ENCODE results near the gene FAM180B. TPM values are rescaled to one million over a fixed set of nuclear protein-coding genes. Genes with fewer than 3 reads are reported as not detected.

FAM180B gene
- total RNA-seq, 1 experiment from 2014 or later = 0.28 TPM

DNA sequence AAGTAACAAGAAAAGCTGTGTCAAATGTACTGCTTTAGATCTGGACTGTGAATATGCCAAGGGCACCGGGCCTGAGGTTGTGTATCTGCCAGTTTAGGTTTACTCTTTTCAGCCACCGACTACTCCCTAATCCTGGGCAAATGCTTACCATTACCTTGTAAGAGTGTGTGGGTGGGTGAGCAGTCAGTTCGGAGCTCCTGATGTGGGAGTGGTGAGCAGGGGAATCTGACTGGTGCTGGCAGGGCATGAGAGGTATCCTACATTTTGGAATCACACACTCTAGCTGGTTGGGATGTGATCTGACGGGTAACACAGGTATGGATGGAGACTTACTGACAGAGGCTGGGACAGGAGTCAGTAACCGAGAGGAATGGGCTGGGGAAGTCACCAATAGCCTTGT lies 2.6 kb upstream of the FAM180B start:
- no peaks in the 10 kb centered on the region for H3K9me3 Mint-ChIP-seq
- no peak for DNase-seq (ENCODE audit: low spot score)
- H3K27me3 Mint-ChIP-seq (ENCODE audit: low read depth) = peaks cover 3% of the 10 kb centered on the region
- peaks cover 6% of the 10 kb centered on the region for H3K4me1 Mint-ChIP-seq
- H3K27ac Mint-ChIP-seq = peak overlapping the region; percentile 30; the same call in 1 of the 2 replicates
- CTCF ChIA-PET = interaction anchor here (0.7 to 1.3 kb wide), 2 partner anchors 31 to 129 kb away, joined by 3 read pairs; no protein-coding TSS in a partner anchor
- POLR2A ChIA-PET = no interaction called here
- peaks cover 44% of the 10 kb centered on the region for H3K36me3 Mint-ChIP-seq
- no peak for TF ChIP-seq FOXK1 (CRISPR knock-in tag; IDR thresholded peaks at IDR 0.05)
- no peak for TF ChIP-seq CREM (CRISPR knock-in tag; IDR thresholded peaks at IDR 0.05)
- TF ChIP-seq IRF2 (CRISPR knock-in tag; IDR thresholded peaks at IDR 0.05; ENCODE audit: borderline replicate concordance, low read depth) = no peak
- no peak for TF ChIP-seq CBFB (CRISPR knock-in tag; IDR thresholded peaks at IDR 0.05; ENCODE audit: low read depth)
- TF ChIP-seq ATF1 (CRISPR knock-in tag; IDR thresholded peaks at IDR 0.05) = no peak
- TF ChIP-seq TCF7 (CRISPR knock-in tag; IDR thresholded peaks at IDR 0.05; ENCODE audit: low read depth) = no peak
- TF ChIP-seq NR3C1 (CRISPR knock-in tag; conservative IDR thresholded peaks at IDR 0.05; ENCODE audit: low read depth) = no peak
- TF ChIP-seq, protein P1, sequence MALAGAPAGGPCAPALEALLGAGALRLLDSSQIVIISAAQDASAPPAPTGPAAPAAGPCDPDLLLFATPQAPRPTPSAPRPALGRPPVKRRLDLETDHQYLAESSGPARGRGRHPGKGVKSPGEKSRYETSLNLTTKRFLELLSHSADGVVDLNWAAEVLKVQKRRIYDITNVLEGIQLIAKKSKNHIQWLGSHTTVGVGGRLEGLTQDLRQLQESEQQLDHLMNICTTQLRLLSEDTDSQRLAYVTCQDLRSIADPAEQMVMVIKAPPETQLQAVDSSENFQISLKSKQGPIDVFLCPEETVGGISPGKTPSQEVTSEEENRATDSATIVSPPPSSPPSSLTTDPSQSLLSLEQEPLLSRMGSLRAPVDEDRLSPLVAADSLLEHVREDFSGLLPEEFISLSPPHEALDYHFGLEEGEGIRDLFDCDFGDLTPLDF (CRISPR knock-in tag; IDR thresholded peaks at IDR 0.05) = no peak
- TF ChIP-seq, protein P2, sequence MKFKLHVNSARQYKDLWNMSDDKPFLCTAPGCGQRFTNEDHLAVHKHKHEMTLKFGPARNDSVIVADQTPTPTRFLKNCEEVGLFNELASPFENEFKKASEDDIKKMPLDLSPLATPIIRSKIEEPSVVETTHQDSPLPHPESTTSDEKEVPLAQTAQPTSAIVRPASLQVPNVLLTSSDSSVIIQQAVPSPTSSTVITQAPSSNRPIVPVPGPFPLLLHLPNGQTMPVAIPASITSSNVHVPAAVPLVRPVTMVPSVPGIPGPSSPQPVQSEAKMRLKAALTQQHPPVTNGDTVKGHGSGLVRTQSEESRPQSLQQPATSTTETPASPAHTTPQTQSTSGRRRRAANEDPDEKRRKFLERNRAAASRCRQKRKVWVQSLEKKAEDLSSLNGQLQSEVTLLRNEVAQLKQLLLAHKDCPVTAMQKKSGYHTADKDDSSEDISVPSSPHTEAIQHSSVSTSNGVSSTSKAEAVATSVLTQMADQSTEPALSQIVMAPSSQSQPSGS (CRISPR knock-in tag; IDR thresholded peaks at IDR 0.05; ENCODE audit: borderline replicate concordance, low read depth) = no peak
- no peak for TF ChIP-seq JAZF1 (CRISPR knock-in tag; IDR thresholded peaks at IDR 0.05)
- ATAC-seq = no peak
- H3K4me3 Mint-ChIP-seq = no peak overlapping the region

DNA sequence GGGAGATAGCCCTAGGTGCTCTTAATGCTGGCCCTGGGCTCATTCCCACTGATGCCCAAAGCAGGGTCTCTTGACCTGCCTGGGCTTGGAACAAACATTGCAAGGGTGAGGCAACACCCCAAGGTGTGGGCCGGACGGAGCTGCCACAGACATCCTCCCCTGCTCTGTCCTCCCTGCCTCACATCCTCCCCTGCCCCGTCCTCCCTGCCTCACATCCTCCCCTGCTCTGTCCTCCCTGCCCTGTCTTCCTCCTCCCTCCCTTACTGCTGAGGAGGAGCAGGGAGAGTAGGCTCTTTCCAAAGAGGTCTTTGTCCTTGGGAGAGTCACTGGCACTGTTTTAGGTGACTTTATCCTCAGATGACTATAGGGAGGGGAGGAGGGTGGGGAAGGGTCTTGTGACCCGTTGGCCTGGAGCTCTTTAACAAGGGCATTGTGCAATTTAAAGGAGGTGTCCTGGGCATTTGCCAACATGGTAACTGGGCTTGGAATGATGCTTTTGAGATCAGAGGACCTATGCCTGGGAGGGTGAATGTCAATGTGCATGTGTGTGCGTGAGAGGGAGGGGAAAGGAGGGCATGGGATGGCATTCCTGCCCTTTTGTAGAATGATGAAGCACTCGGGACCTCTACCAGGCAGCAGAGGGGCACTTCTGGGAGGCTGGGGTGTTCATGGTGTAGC lies 700 bp downstream of the FAM180B start:
- no peak for DNase-seq (ENCODE audit: low spot score)
- H3K4me1 Mint-ChIP-seq = peaks cover 9% of the 10 kb centered on the region
- H3K27ac Mint-ChIP-seq = no peak overlapping the region; the same call in 1 of the 2 replicates
- POLR2A ChIA-PET = no interaction called here
- H3K9me3 Mint-ChIP-seq = no peaks in the 10 kb centered on the region
- CTCF ChIA-PET = interaction anchor here (0.5 to 1.0 kb wide), 2 partner anchors 34 to 45 kb away, joined by 4 to 6 read pairs; no protein-coding TSS in a partner anchor
- peaks cover 29% of the 10 kb centered on the region for H3K27me3 Mint-ChIP-seq (ENCODE audit: low read depth)
- ATAC-seq = no peak
- H3K4me3 Mint-ChIP-seq = no peak overlapping the region
- peaks cover 28% of the 10 kb centered on the region for H3K36me3 Mint-ChIP-seq
- no peak for TF ChIP-seq GTF2I (CRISPR knock-in tag; conservative IDR thresholded peaks at IDR 0.05)
- TF ChIP-seq ZNF423 (CRISPR knock-in tag; IDR thresholded peaks at IDR 0.05) = no peak
- TF ChIP-seq, protein P3, sequence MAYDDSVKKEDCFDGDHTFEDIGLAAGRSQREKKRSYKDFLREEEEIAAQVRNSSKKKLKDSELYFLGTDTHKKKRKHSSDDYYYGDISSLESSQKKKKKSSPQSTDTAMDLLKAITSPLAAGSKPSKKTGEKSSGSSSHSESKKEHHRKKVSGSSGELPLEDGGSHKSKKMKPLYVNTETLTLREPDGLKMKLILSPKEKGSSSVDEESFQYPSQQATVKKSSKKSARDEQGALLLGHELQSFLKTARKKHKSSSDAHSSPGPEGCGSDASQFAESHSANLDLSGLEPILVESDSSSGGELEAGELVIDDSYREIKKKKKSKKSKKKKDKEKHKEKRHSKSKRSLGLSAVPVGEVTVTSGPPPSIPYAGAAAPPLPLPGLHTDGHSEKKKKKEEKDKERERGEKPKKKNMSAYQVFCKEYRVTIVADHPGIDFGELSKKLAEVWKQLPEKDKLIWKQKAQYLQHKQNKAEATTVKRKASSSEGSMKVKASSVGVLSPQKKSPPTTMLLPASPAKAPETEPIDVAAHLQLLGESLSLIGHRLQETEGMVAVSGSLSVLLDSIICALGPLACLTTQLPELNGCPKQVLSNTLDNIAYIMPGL (CRISPR knock-in tag; IDR thresholded peaks at IDR 0.05) = no peak
- TF ChIP-seq, protein P4, sequence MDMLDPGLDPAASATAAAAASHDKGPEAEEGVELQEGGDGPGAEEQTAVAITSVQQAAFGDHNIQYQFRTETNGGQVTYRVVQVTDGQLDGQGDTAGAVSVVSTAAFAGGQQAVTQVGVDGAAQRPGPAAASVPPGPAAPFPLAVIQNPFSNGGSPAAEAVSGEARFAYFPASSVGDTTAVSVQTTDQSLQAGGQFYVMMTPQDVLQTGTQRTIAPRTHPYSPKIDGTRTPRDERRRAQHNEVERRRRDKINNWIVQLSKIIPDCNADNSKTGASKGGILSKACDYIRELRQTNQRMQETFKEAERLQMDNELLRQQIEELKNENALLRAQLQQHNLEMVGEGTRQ (CRISPR knock-in tag; IDR thresholded peaks at IDR 0.05) = no peak
- TF ChIP-seq, protein P5, sequence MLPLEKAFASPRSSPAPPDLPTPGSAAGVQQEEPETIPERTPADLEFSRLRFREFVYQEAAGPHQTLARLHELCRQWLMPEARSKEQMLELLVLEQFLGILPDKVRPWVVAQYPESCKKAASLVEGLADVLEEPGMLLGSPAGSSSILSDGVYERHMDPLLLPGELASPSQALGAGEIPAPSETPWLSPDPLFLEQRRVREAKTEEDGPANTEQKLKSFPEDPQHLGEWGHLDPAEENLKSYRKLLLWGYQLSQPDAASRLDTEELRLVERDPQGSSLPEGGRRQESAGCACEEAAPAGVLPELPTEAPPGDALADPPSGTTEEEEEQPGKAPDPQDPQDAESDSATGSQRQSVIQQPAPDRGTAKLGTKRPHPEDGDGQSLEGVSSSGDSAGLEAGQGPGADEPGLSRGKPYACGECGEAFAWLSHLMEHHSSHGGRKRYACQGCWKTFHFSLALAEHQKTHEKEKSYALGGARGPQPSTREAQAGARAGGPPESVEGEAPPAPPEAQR (CRISPR knock-in tag; IDR thresholded peaks at IDR 0.05) = no peak
- TF ChIP-seq, protein P6, sequence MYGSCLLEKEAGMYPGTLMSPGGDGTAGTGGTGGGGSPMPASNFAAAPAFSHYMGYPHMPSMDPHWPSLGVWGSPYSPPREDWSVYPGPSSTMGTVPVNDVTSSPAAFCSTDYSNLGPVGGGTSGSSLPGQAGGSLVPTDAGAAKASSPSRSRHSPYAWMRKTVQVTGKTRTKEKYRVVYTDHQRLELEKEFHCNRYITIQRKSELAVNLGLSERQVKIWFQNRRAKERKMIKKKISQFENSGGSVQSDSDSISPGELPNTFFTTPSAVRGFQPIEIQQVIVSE (CRISPR knock-in tag; IDR thresholded peaks at IDR 0.05; ENCODE audit: borderline replicate concordance) = no peak
- TF ChIP-seq TCF7 (CRISPR knock-in tag; IDR thresholded peaks at IDR 0.05; ENCODE audit: low read depth) = no peak
- TF ChIP-seq MXD4 (CRISPR knock-in tag; IDR thresholded peaks at IDR 0.05; ENCODE audit: borderline replicate concordance) = no peak
- TF ChIP-seq, protein P7, sequence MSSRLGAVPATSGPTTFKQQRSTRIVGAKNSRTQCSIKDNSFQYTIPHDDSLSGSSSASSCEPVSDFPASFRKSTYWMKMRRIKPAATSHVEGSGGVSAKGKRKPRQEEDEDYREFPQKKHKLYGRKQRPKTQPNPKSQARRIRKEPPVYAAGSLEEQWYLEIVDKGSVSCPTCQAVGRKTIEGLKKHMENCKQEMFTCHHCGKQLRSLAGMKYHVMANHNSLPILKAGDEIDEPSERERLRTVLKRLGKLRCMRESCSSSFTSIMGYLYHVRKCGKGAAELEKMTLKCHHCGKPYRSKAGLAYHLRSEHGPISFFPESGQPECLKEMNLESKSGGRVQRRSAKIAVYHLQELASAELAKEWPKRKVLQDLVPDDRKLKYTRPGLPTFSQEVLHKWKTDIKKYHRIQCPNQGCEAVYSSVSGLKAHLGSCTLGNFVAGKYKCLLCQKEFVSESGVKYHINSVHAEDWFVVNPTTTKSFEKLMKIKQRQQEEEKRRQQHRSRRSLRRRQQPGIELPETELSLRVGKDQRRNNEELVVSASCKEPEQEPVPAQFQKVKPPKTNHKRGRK (CRISPR knock-in tag; IDR thresholded peaks at IDR 0.05; ENCODE audit: borderline replicate concordance) = no peak
- TF ChIP-seq, protein P8, sequence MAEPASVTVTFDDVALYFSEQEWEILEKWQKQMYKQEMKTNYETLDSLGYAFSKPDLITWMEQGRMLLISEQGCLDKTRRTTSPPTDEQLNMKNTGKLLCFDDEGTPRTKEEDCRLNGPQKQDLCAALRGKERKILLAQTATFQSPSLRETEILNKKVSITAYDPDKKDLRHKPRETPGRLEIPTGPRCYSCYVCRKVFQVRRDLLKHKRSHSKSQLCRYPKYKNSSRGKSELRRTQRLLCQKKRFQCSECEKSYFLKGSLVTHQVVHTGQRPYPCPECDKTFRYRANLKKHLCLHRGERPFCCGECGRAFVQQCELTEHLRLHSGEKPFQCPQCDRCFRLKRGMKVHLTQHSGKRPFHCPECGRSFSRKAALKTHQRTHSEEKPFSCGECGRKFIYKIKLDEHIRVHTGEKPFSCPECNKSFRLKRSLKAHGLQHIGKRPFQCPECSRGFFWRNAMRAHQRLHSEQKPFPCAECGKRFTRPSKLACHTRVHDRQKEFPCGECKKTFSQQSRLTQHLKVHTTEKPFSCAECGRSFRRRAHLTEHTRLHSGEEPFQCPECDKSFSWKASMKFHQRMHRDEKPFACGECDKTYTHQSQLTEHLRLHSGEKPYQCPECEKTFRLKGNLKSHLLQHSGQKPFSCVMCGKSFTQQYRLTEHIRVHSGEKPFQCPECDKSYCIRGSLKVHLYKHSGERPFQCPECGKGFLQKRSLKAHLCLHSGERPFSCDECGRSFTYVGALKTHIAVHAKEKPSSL (CRISPR knock-in tag; conservative IDR thresholded peaks at IDR 0.05) = no peak
- TF ChIP-seq, protein P9, sequence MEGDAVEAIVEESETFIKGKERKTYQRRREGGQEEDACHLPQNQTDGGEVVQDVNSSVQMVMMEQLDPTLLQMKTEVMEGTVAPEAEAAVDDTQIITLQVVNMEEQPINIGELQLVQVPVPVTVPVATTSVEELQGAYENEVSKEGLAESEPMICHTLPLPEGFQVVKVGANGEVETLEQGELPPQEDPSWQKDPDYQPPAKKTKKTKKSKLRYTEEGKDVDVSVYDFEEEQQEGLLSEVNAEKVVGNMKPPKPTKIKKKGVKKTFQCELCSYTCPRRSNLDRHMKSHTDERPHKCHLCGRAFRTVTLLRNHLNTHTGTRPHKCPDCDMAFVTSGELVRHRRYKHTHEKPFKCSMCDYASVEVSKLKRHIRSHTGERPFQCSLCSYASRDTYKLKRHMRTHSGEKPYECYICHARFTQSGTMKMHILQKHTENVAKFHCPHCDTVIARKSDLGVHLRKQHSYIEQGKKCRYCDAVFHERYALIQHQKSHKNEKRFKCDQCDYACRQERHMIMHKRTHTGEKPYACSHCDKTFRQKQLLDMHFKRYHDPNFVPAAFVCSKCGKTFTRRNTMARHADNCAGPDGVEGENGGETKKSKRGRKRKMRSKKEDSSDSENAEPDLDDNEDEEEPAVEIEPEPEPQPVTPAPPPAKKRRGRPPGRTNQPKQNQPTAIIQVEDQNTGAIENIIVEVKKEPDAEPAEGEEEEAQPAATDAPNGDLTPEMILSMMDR (IDR thresholded peaks at IDR 0.05) = no peak
- no peak for TF ChIP-seq CREM (CRISPR knock-in tag; IDR thresholded peaks at IDR 0.05)

Data from WTC11 (cell line).